A673 (cell line): ENCODE data around the gene PTGES3.

ENCODE experiments used
- CTCF ChIP-seq: fragments of 300-800, 200-600 bp; sonication (generic); conservative IDR thresholded peaks from 2 replicates; pipeline ENCODE4 v1.5.1; 2017; ENCODE audit warnings: low read depth, mild to moderate bottlenecking, antibody characterized with exemption, low read length, moderate library complexity, mixed read lengths
- EZH2 ChIP-seq: fragments of 200-600 bp; sonication (generic); IDR thresholded peaks from 2 replicates; pipeline ENCODE4 v1.6.1; 2017; ENCODE audit warnings: borderline replicate concordance, low read depth, mild to moderate bottlenecking, mixed read lengths, antibody characterized with exemption, low read length; ENCODE audit not compliant: poor library complexity, severe bottlenecking

GRCh38 chr12:56694161-56694560 lies 6.1 kb upstream of the PTGES3 start:
- TF ChIP-seq CTCF (no peak), EZH2 (no peak)
